Tibial artery (tissue), 4 donors: ENCODE measurements around the gene PAPSS2.

Experiments used
- DNase-seq, 2 donors: peaks; one replicate each; pipeline ENCODE4 v3.0.0-alpha.2; 2019
- H3K27ac ChIP-seq, 2 donors: fragments of 200-600 bp; sonication (generic) in 1 of 2; 1 replicate in 1 of 2; 2 replicates in 1 of 2; pipeline ENCODE4 v1.5.1; 2018 to 2019; ENCODE audit warnings: mild to moderate bottlenecking in 1 of 2
- H3K27me3 ChIP-seq, 2 donors: fragments of 200-600 bp; sonication (generic) in 1 of 2; one replicate each; pipeline versions ENCODE4 v1.5.1 to v1.6.0; 2016 to 2019
- H3K36me3 ChIP-seq, 3 donors: fragments of 200-600 bp; sonication (generic) in 2 of 3; one replicate each; pipeline ENCODE4 v1.5.1; 2016 to 2019; ENCODE audit warnings: mild to moderate bottlenecking in 2 of 3
- H3K4me1 ChIP-seq, 4 donors: fragments of 200-600 bp; sonication (generic) in 2 of 4; 1 replicate in 3 of 4; 2 replicates in 1 of 4; pipeline ENCODE4 v1.5.1; 2016 to 2019
- H3K4me3 ChIP-seq, 2 donors: fragments of 200-600 bp; sonication (generic) in 1 of 2; 1 replicate in 1 of 2; 2 replicates in 1 of 2; pipeline ENCODE4 v1.5.1; 2018 to 2019; ENCODE audit warnings: mild to moderate bottlenecking in 2 of 2
- H3K9me3 ChIP-seq, 3 donors: fragments of 200-600 bp; sonication (generic) in 1 of 3; one replicate each; pipeline ENCODE4 v1.5.1; 2016 to 2019
- CTCF ChIP-seq, 2 experiments: fragments of 200-600 bp in 1 of 2; fragments of 450-650 bp in 1 of 2; IDR thresholded peaks; one replicate each; pipeline ENCODE4 v1.5.1; 2017 to 2019; ENCODE audit warnings: antibody characterized with exemption in 2 of 2, mild to moderate bottlenecking in 1 of 2, moderate library complexity in 1 of 2
- intact Hi-C: fragments of 100-400 bp; cut with DNase I; formaldehyde crosslinking; loops from one replicate; pipeline ENCODE4 v1.15.0; 2023; ENCODE audit warnings: low total_unique reads

PAPSS2 gene

GRCh38 chr10:87636313-87636915 lies 23.3 kb upstream of the PAPSS2 start:
- no peak overlapping the region for H3K4me3 ChIP-seq
- intact Hi-C loops, result no loop called here
- H3K36me3 ChIP-seq, result no peaks in the 10 kb centered on the region
- no peaks in the 10 kb centered on the region for H3K27me3 ChIP-seq
- no peaks in the 10 kb centered on the region for H3K9me3 ChIP-seq
- H3K27ac ChIP-seq, result no peak overlapping the region
- no peak for TF ChIP-seq CTCF (IDR thresholded peaks at IDR 0.05)
- DNase-seq, result no peak
- H3K4me1 ChIP-seq, result no peaks in the 10 kb centered on the region

- H3K9me3 ChIP-seq, result no peaks in the 10 kb centered on the region
- no peaks in the 10 kb centered on the region for H3K27me3 ChIP-seq
- H3K36me3 ChIP-seq, result no peaks in the 10 kb centered on the region
- no peaks in the 10 kb centered on the region for H3K4me1 ChIP-seq
- no peak overlapping the region for H3K4me3 ChIP-seq
- TF ChIP-seq CTCF (IDR thresholded peaks at IDR 0.05), result no peak
- no peak overlapping the region for H3K27ac ChIP-seq
- no peak for DNase-seq
- intact Hi-C loops, result no loop called here
Observed at GRCh38 chr10:87639493-87639892, 20.2 kb upstream of the PAPSS2 start.

- Histone ChIP-seq H3K9me3 (no peaks in the 10 kb centered on the region), H3K4me1 (no peaks in the 10 kb centered on the region), H3K36me3 (no peaks in the 10 kb centered on the region), H3K4me3 (no peak overlapping the region), H3K27ac (no peak overlapping the region), H3K27me3 (no peaks in the 10 kb centered on the region)
- TF ChIP-seq CTCF (IDR thresholded peaks at IDR 0.05), result no peak
- intact Hi-C loops, result no loop called here
- DNase-seq, result no peak
Observed at GRCh38 chr10:87640043-87640442, 19.6 kb upstream of the PAPSS2 start.

GRCh38 chr10:87642486-87642885 lies 17.2 kb upstream of the PAPSS2 start:
- no peak for DNase-seq
- no peaks in the 10 kb centered on the region for H3K4me1 ChIP-seq

GRCh38 chr10:87642988-87643387 lies 16.7 kb upstream of the PAPSS2 start:
- no peaks in the 10 kb centered on the region for H3K9me3 ChIP-seq
- DNase-seq, result no peak
- intact Hi-C loops, result no loop called here

More at GRCh38 chr10:87642486-87642885, 17.2 kb upstream of the PAPSS2 start:
- Histone ChIP-seq H3K9me3 (no peaks in the 10 kb centered on the region), H3K4me3 (no peak overlapping the region), H3K27ac (no peak overlapping the region), H3K27me3 (no peaks in the 10 kb centered on the region), H3K36me3 (no peaks in the 10 kb centered on the region)
- intact Hi-C loops, result no loop called here
- TF ChIP-seq CTCF (IDR thresholded peaks at IDR 0.05), result no peak

More at GRCh38 chr10:87642988-87643387, 16.7 kb upstream of the PAPSS2 start:
- TF ChIP-seq CTCF (IDR thresholded peaks at IDR 0.05), result no peak
- H3K4me1 ChIP-seq, result no peaks in the 10 kb centered on the region
- no peak overlapping the region for H3K4me3 ChIP-seq
- no peak overlapping the region for H3K27ac ChIP-seq
- no peaks in the 10 kb centered on the region for H3K36me3 ChIP-seq
- no peaks in the 10 kb centered on the region for H3K27me3 ChIP-seq
